GM12873 (cell line): Measurements from ENCODE around the gene CCDC191.

ENCODE experiments used
- CTCF ChIP-seq: IDR thresholded peaks from 2 replicates; pipeline ENCODE4 v1.5.1; 2012; ENCODE audit warnings: low read depth, mild to moderate bottlenecking, moderate library complexity, low read length, control low read depth; ENCODE audit not compliant: insufficient read depth; ENCODE audit errors: missing control alignments

Gene CCDC191

GRCh38 chr3:114080201-114080600 is 23.9 kb upstream of the CCDC191 start:
- no peak for TF ChIP-seq CTCF

GRCh38 chr3:114079761-114080160 is 23.4 kb upstream of the CCDC191 start:
- TF ChIP-seq CTCF: no peak

- no peak for TF ChIP-seq CTCF
Observed at GRCh38 chr3:114078126-114078525, 21.8 kb upstream of the CCDC191 start.

GRCh38 chr3:114076711-114077110 is 20.4 kb upstream of the CCDC191 start:
- no peak for TF ChIP-seq CTCF

GRCh38 chr3:114071786-114072185 is 15.5 kb upstream of the CCDC191 start:
- TF ChIP-seq CTCF: no peak

- TF ChIP-seq CTCF: no peak
Observed at GRCh38 chr3:114068336-114068735, 12.0 kb upstream of the CCDC191 start.

- no peak for TF ChIP-seq CTCF
Observed at GRCh38 chr3:114067804-114068203, 11.5 kb upstream of the CCDC191 start.
